ENCODE measurements around the gene TLX3. TPM values are rescaled to one million over a fixed set of nuclear protein-coding genes. Genes with fewer than 3 reads are reported as not detected.
"Not testable (repeated sequence)": the region's sequence is repeated elsewhere in the genome, so short reads cannot be mapped to it uniquely, and the experiment has no call there.

The TLX3 gene
- polyA plus RNA-seq, 4 donors: not detected

DNA sequence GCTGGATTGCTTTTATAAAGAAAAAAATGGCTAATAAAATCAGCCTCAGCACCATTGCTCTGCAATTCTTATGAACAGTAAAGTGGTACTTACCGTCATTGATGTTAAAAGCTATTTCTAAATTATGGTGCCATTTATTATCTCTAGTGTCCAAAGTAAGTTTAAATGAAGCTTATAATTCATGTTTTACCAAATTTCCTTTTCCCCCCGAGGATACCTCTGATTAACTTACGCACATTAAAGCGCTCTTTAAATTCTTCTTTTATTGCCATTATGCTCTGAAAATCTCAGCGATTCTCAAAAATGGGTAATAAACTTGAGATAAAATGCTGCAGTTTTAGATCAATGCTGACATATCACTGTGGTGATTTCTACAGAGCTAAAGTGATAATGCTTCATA is 13.5 kb downstream of the TLX3 start:
- DNase-seq (ENCODE audit: low read depth in 4 of 4, low spot score in 3 of 4): no peak

DNA sequence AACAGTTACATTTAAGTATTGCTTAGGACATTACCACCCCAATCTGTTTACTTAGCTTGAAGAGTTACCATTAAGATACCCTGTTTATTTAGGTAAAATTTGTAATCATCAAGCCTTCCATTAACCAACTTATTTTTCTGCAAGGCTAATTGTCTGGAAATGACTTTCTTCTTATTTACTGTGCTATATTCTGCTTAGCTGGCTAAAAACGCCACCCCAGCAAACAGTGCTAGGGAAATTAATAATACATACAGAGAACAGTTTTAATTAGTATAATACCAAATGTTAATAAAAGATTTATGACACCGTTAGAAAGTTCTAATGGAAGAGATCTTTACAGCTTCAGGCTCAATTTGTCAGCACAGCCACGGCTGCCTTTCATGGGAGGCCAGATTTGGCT is 14.0 kb downstream of the TLX3 start:
- no peak for DNase-seq (ENCODE audit: low read depth in 4 of 4, low spot score in 3 of 4)

DNA sequence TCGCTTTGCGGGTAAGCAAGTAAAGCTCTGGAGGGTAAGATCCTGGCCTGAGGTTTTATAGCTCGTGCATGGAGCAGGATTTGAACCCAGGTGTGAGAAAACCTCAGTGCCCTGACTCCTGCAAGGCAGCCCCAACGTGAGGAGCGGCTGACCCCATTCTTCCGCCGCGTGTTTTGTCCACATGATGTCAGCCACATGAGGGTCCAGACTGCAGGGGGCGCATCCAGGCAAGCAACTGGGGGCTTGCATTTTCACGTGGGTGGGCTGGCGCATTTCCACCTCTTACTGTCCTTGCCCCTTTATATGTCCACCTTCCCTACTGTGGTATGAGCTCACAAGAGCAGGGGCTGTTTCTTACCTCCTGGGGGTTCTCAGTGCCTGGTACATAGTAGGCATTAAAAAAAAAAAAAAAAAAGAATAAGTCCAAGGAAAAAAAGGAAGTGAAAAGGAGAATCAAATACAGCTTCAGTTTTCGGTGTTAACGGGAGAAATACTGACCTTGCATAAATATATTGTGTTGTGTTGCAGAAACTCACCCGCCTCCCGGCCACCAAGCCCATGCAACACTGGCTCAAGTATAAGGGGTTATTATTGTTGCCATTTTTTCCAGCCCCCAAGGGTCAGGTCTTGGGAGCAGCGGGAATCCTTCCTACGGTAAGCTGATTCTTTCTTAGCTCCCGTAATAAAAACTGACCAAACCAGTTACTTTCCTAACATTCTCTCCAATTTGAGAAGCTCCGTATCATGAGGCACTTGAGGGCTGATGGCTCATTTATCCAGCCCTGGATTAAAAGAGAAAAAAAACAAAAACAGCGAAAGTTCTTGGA is 15.0 kb downstream of the TLX3 start:
- DNase-seq (ENCODE audit: low read depth in 4 of 4, low spot score in 3 of 4): no peak

DNA sequence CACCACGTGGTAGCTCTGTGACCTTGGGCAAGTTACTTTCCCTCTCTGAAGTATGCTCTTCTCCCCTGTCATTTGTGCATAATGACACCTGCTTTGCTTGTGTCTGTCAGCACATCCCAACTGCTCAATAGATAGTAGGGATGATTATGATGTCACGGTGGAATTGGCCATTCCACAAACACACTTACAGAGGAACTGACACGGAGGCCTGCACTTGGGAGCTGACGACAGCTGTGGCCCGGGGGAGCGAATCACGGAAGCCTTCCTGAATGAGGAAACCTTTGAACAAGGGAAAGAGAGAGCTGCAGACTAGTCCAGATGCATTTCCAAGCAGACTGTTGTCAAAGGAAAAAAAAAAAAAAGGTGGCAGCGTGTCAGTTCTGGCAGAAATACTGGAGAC is 21.0 kb downstream of the TLX3 start:
- no peak for DNase-seq (ENCODE audit: low read depth in 4 of 4, low spot score in 3 of 4)

DNA sequence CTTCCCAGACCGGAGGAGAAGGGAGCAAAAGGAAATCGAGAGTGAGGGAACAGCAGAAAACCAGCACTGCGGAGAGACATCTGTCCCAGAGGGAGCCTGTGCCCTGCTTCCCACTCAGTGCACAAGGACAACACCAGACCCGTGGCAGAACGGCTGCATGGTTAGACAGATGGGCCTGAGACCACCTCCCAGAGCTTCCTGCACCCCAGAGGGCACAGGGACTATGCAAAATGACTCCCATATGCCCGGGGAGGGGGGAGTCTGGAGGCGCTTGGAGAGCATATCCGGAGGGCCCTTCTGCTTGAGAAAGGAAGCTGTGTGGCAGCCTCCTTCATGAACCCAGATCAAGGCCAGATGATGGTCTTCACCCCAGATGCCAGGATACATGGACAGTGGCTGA is 26.6 kb downstream of the TLX3 start:
- no peak for DNase-seq (ENCODE audit: low read depth in 4 of 4, low spot score in 3 of 4)

DNA sequence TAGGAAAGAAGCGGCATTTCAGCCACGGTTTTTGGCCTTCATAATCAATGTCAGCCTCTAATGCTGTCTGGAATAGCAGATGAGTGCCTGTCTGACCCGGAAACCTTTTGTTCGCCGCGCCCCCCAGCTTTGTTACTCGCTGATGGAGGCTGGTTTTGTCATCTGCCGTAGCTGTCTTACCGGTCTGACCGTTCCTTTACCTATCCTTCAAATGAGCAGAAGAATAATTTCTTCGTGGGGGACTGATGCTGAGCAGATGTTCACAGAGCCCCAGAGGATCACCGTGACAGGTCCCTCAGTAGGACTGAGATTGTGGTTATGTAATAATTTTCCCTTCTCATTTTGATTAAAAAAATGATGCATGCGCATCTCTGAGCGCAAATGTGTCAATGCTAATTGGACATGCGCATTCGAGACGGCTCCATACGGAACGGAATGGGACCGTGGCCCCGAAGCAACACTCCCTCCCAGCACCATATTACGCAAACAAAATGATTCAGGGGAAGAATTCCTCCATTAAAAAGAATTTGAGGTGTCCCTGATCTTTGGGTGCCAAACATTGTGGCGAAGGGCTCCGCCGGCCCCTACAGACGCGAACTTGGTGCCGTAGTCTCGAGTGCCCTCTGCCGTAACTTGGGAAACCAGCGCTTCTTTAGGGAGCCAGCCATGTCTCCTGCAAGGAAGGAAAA is 27.6 kb downstream of the TLX3 start:
- DNase-seq (ENCODE audit: low read depth in 4 of 4, low spot score in 3 of 4): peak in 1 of 4 donors; percentile 42

DNA sequence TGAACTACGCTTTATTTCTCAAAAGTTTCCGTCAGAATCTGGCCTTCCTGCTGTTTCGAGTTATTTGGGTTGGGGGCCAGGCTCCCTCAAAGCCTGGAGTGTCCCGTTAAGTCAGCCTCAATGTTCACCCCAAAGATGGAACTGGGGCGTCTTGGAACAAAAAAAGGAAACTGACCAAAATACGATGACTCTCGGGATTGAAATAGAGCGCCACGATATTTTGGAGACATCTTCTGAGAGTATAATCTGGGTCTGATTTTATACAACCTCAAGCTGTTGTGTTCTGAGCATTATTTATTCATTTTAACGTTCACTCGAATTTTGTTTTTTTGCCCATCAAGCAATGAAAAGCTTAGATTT is 28.1 kb downstream of the TLX3 start:
- no peak for DNase-seq (ENCODE audit: low read depth in 4 of 4, low spot score in 3 of 4)

DNA sequence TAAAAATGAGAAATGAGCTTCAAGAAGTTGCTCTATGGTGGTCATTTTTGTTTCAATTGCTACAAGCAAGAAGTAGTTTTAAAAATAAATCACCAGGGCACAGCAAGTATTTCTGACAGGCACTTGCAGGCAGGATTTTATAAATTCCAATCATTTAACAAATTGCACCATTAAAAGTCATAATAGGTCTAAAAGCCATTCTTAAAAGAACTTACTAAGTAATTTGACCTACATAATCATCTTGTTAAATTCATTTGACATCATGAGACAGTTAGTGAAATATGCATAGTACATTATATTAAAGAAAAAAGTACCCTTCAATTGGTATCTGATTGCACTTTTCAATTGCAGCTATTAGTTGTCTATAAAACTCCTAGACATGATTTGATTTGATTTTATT is 31.0 kb downstream of the TLX3 start:
- no peak for DNase-seq (ENCODE audit: low read depth in 4 of 4, low spot score in 3 of 4)

DNA sequence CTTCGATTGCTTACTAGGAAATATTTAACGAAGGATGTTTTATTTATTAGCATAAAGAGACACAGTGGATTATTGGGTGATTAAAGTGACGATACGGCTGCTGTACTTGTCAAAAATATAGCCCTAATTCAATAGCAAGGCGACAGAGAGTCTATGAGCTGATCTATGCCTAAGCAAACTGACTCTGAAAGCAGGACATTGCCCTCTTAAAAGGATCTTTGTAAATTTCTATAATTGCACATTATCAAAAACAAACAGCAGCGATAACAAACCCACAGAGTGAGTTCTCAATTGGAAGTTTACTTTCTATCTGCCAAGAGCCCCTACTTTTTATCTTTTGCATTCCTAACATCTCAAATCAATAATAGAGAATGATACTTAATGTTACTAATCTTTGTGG is 31.4 kb downstream of the TLX3 start:
- no peak for DNase-seq (ENCODE audit: low read depth in 4 of 4, low spot score in 3 of 4)

DNA sequence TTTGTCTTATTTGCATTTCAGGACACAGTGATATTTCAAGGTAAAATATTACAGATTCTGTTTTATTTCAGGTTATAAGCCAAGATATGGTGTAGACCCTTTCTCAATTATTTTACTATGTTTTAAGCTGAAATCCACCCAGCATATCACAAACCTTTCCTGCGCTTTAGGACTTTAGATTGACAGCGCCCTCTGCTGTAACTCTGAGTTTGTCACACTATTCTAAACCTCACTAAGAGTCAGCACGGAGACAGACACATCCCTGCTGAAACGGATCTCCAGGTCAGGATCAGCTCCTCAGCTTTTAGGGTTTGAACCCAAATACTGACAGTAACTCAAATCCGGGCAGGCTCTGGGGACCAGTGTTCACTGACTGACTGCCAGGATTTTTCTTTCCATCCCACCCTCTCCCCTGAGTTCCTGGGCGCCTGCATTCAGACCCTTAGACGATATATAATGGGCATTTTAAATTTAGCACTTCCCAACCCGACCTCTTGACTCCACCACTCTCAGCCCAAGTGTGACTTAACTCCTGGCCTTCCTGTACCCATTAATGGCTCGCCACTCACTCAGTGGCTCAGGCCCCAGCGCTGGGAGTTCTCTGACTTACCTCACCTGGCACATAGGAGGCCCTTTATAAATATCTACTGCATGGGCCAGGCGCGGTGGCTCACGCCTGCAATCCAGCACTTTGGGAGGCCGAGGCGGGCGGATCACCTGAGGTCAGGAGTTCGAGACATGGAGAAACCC is 33.5 kb downstream of the TLX3 start:
- peak in 2 of 4 donors; percentile 32 to 35 for DNase-seq (ENCODE audit: low read depth in 4 of 4, low spot score in 3 of 4)

DNA sequence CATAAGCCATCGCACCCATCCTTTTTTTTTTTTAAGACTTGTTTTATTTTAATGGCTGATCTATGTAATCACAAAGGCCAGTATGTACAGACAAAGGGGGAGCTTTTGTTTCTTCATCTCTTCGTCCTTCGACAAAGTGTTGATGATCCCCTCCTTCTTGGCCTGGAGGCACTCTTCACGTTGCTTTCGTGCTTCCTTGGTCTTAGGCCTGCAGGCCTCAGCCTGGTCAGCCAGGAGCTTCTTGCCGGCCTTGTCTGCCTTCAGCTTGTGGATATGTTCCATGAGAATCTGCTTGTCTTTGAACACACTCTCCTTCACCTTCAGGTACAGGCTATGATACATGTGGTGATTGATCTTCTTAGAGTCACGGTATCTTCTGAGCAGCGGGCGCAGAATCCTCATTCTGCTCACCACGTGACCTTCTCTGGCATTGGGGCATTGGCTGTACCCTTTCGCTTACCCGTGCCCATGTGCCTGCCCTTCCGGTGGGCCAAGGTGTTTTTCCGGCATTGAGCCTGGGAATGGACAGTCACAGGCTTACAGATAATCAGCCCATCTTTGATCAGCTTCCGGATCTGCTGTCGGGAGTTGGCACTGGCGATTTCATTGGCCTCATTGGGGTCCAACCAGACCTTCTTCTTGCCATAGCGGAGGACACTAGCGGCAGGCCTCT is 36.0 kb downstream of the TLX3 start:
- DNase-seq (ENCODE audit: low read depth in 4 of 4, low spot score in 3 of 4): no peak

DNA sequence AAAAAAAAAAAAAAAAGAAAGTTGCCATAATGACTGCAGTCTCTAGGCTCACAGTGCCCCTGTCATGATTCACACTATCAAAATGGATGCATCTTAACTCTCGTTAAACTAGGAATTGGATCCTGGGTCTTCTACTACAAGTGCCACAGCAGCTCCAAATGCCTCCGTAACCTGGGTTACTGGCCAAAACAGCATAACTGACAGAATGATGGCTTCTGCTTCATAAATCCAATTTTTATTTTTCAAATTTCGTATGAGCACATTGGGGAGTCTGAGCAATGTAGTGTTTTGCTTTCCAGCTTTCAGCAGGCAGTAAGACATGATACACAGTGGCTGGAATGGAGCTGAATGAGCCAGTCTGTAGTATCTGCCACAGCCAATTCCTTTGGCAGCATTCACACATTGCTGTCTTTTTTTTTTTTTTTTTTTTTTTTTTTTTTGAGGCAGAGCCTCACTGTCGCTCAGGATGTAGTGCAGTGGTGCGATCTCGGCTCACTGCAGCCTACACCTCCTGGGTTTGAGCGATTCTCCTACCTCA is 42.6 kb downstream of the TLX3 start:
- DNase-seq (ENCODE audit: low read depth in 4 of 4, low spot score in 3 of 4): no peak

DNA sequence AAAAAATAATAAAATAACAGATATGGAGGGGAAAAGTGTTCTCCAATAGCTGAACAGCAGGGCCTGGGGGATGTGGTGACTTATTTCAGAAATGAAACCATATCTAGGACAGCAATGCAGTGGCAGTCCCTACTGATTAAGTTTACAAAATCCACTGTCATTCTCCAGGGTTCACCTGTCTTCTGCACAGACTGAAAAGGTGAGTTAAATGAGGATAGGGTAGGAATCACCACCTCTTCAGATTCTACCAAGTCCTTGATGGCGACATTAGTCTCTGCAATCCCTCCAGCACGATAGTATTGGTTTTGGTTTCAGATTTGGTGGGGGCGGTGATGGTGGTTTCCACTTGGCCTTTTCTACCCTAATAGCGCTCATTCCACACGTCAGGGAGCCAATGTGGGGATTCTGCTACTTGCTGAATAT is 46.3 kb downstream of the TLX3 start:
- no peak for DNase-seq (ENCODE audit: low read depth in 4 of 4, low spot score in 3 of 4)

DNA sequence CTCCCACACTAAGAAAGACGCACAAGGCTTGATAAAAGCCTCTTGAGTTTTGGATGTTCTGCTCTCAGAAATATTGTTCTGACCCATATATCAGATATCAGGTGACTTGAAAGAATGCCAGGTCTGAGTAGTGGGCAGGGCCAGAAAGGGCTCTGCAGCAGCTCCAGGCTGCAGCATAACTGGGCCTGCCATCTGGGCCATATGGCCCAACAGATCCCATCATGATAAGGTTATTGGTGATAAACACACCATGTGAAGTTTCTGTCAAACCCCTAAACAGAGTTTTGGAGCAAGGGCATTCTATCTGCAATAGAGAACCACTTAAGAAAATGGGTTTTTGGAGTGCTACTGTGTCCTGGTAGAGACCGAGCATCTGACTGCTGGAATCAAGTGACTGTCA is 48.8 kb downstream of the TLX3 start:
- no peak for DNase-seq (ENCODE audit: low read depth in 4 of 4, low spot score in 3 of 4)

DNA sequence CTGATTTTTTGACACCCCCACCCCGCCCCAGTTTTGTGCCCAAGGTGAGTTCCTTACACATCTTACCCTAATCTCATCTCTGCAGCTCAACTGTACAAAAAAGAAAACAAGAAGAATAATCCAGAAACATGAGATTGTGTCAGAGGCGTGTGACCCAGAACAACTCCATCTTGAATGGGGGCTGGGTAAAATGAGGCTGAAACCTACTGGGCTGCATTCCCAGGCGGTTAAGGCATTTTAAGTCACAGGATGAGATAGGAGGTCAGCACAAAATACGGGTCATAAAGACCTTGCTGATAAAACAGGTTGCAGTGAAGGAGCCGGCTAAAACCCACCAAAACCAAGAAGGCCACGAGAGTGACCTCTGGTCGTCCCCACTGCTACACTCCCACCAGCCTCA is 52.1 kb downstream of the TLX3 start:
- DNase-seq (ENCODE audit: low read depth in 4 of 4, low spot score in 3 of 4): not testable (repeated sequence)

Other genes starting within 250 kb of the TLX3 start
- 1,000 to 10,000 TPM; 1,575 to 2,181 (median 1,824) TPM for gene NPM1, start 78.6 kb downstream of the TLX3 start, polyA plus RNA-seq (ENCODE audit: insufficient read length in 4 of 4)
- 1 to 10 TPM in 1 of 4 donors, under 1 TPM in 3; 0.27 to 6.8 (median 0.62) TPM for gene FGF18, start 110.4 kb downstream of the TLX3 start, polyA plus RNA-seq (ENCODE audit: insufficient read length in 4 of 4)

Data from left renal pelvis (tissue), 4 donors.